Measurements from ENCODE around the gene GNB5. TPM values are rescaled to one million over a fixed set of nuclear protein-coding genes. Genes with fewer than 3 reads are reported as not detected.
"Not testable (repeated sequence)": the region's sequence is repeated elsewhere in the genome, so short reads cannot be mapped to it uniquely, and the experiment has no call there.

GNB5 gene
- total RNA-seq, 2 experiments from 2014 or later: 35.4 to 35.5 TPM

- Mint-ChIP-seq H3K4me3 (peak overlapping the region; percentile 81), H3K27ac (peak overlapping the region; percentile 80), H3K36me3 (ENCODE audit: low read depth) (peaks cover 9% of the 10 kb centered on the region), H3K9me3 (no peaks in the 10 kb centered on the region), H3K27me3 (no peaks in the 10 kb centered on the region), H3K4me1 (peaks cover 37% of the 10 kb centered on the region)
- DNase-seq: no peak
- ChIA-PET CTCF (interaction anchor here (1.5 to 3.2 kb wide), 5 partner anchors 10 to 46 kb away, joined by 7 to 24 read pairs (median 12); no protein-coding TSS in a partner anchor), POLR2A (interaction anchor here (0.7 to 3.7 kb wide), 10 partner anchors 10 to 161 kb away, joined by 3 to 31 read pairs (median 12); no protein-coding TSS in a partner anchor)
Measured at GRCh38 chr15:52180851-52181450, 10.2 kb downstream of the GNB5 start.

- Mint-ChIP-seq H3K4me3 (peak overlapping the region; percentile 81), H3K4me1 (peaks cover 37% of the 10 kb centered on the region), H3K27ac (peak overlapping the region; percentile 80), H3K27me3 (no peaks in the 10 kb centered on the region), H3K36me3 (ENCODE audit: low read depth) (peaks cover 9% of the 10 kb centered on the region), H3K9me3 (no peaks in the 10 kb centered on the region)
- POLR2A ChIA-PET: interaction anchor here (0.7 to 3.7 kb wide), 17 partner anchors 9 to 499 kb away, joined by 3 to 31 read pairs (median 5); partner anchors contain the start of genes ATOSA and LEO1
- peak; percentile 56 for DNase-seq
- CTCF ChIA-PET: interaction anchor here (0.6 to 3.2 kb wide), 10 partner anchors 9 to 318 kb away, joined by 3 to 24 read pairs (median 8); no protein-coding TSS in a partner anchor
Measured at GRCh38 chr15:52180196-52180835, 10.9 kb downstream of the GNB5 start.

GRCh38 chr15:52179278-52180195 is 11.7 kb downstream of the GNB5 start:
- CTCF ChIA-PET: interaction anchor here (0.6 to 3.2 kb wide), 21 partner anchors 8 to 318 kb away, joined by 3 to 24 read pairs (median 4); partner anchors contain the start of gene LEO1
- Mint-ChIP-seq H3K4me1 (peaks cover 37% of the 10 kb centered on the region), H3K27me3 (no peaks in the 10 kb centered on the region), H3K27ac (peak overlapping the region; percentile 91), H3K9me3 (no peaks in the 10 kb centered on the region), H3K36me3 (ENCODE audit: low read depth) (peaks cover 9% of the 10 kb centered on the region), H3K4me3 (peak overlapping the region; percentile 89)
- POLR2A ChIA-PET: interaction anchor here (0.8 to 3.7 kb wide), 31 partner anchors 9 to 500 kb away, joined by 3 to 31 read pairs (median 5); partner anchors contain the start of genes ATOSA, GNB5, LEO1 and MAPK6
- peak; percentile 91 for DNase-seq

- ChIA-PET CTCF (interaction anchor here (0.7 to 3.2 kb wide), 17 partner anchors 8 to 290 kb away, joined by 3 to 24 read pairs (median 5); partner anchors contain the start of gene LEO1), POLR2A (interaction anchor here (0.8 to 3.7 kb wide), 26 partner anchors 8 to 501 kb away, joined by 3 to 31 read pairs (median 5); partner anchors contain the start of genes ATOSA, GNB5, LEO1 and MAPK6)
- peak overlapping the region; percentile 89 for H3K4me3 Mint-ChIP-seq
- peaks cover 37% of the 10 kb centered on the region for H3K4me1 Mint-ChIP-seq
- no peak for DNase-seq
- H3K36me3 Mint-ChIP-seq (ENCODE audit: low read depth): peaks cover 9% of the 10 kb centered on the region
- H3K27me3 Mint-ChIP-seq: no peaks in the 10 kb centered on the region
- peak overlapping the region; percentile 91 for H3K27ac Mint-ChIP-seq
- no peaks in the 10 kb centered on the region for H3K9me3 Mint-ChIP-seq
Measured at GRCh38 chr15:52178765-52179164, 12.4 kb downstream of the GNB5 start.

GRCh38 chr15:52172869-52173268 is 18.3 kb downstream of the GNB5 start:
- H3K4me3 Mint-ChIP-seq: no peak overlapping the region
- ChIA-PET CTCF (interaction anchor here (0.8 to 1.8 kb wide), 2 partner anchors 14 to 36 kb away, joined by 3 to 6 read pairs; no protein-coding TSS in a partner anchor), POLR2A (no interaction called here)
- H3K27me3 Mint-ChIP-seq: no peaks in the 10 kb centered on the region
- H3K4me1 Mint-ChIP-seq: peaks cover 18% of the 10 kb centered on the region
- no peak overlapping the region for H3K27ac Mint-ChIP-seq
- DNase-seq: no peak
- H3K36me3 Mint-ChIP-seq (ENCODE audit: low read depth): peaks cover 20% of the 10 kb centered on the region
- H3K9me3 Mint-ChIP-seq: peaks cover 3% of the 10 kb centered on the region

- no peak for DNase-seq
- ChIA-PET POLR2A (interaction anchor here (2.7 kb wide), 1 partner anchor 8 kb away, joined by 15 read pairs; no protein-coding TSS in a partner anchor), CTCF (interaction anchor here (1.2 to 2.3 kb wide), 2 partner anchors 8 to 13 kb away, joined by 12 read pairs; no protein-coding TSS in a partner anchor)
Measured at GRCh38 chr15:52171807-52172206, 19.4 kb downstream of the GNB5 start.

GRCh38 chr15:52171386-52171785 is 19.8 kb downstream of the GNB5 start:
- no peaks in the 10 kb centered on the region for H3K27me3 Mint-ChIP-seq
- DNase-seq: no peak
- POLR2A ChIA-PET: interaction anchor here (0.6 to 2.7 kb wide), 2 partner anchors 9 to 284 kb away, joined by 3 to 15 read pairs; no protein-coding TSS in a partner anchor

More at GRCh38 chr15:52171807-52172206, 19.4 kb downstream of the GNB5 start:
- Mint-ChIP-seq H3K9me3 (peaks cover 3% of the 10 kb centered on the region), H3K4me3 (no peak overlapping the region), H3K4me1 (peaks cover 14% of the 10 kb centered on the region), H3K27me3 (no peaks in the 10 kb centered on the region), H3K36me3 (ENCODE audit: low read depth) (peaks cover 17% of the 10 kb centered on the region), H3K27ac (no peak overlapping the region)

GRCh38 chr15:52170199-52170598 is 21.0 kb downstream of the GNB5 start:
- not testable (repeated sequence) for H3K27ac Mint-ChIP-seq, H3K4me3 Mint-ChIP-seq, H3K9me3 Mint-ChIP-seq, H3K27me3 Mint-ChIP-seq, DNase-seq
- Mint-ChIP-seq H3K4me1 (peaks cover 15% of the 10 kb centered on the region), H3K36me3 (ENCODE audit: low read depth) (peaks cover 14% of the 10 kb centered on the region)
- ChIA-PET POLR2A (interaction anchor here (1.6 to 2.7 kb wide), 2 partner anchors 10 to 198 kb away, joined by 4 to 15 read pairs; partner anchors contain the start of gene LEO1), CTCF (interaction anchor here (0.6 to 2.3 kb wide), 3 partner anchors 15 to 71 kb away, joined by 3 to 12 read pairs (median 5); no protein-coding TSS in a partner anchor)

More at GRCh38 chr15:52171386-52171785, 19.8 kb downstream of the GNB5 start:
- H3K36me3 Mint-ChIP-seq (ENCODE audit: low read depth): peaks cover 14% of the 10 kb centered on the region
- H3K4me1 Mint-ChIP-seq: peaks cover 10% of the 10 kb centered on the region
- CTCF ChIA-PET: interaction anchor here (0.5 to 2.3 kb wide), 5 partner anchors 8 to 207 kb away, joined by 3 to 12 read pairs (median 5); no protein-coding TSS in a partner anchor
- H3K27ac Mint-ChIP-seq: no peak overlapping the region
- H3K4me3 Mint-ChIP-seq: no peak overlapping the region
- H3K9me3 Mint-ChIP-seq: peaks cover 3% of the 10 kb centered on the region

- POLR2A ChIA-PET: interaction anchor here (6.1 kb wide), 1 partner anchor 14 kb away, joined by 21 read pairs; no protein-coding TSS in a partner anchor
- H3K9me3 Mint-ChIP-seq, DNase-seq, H3K27ac Mint-ChIP-seq, H3K27me3 Mint-ChIP-seq, H3K4me3 Mint-ChIP-seq: not testable (repeated sequence)
- peaks cover 23% of the 10 kb centered on the region for H3K36me3 Mint-ChIP-seq (ENCODE audit: low read depth)
- peaks cover 14% of the 10 kb centered on the region for H3K4me1 Mint-ChIP-seq
- CTCF ChIA-PET: interaction anchor here (1.0 to 2.7 kb wide), 6 partner anchors 13 to 63 kb away, joined by 3 to 9 read pairs (median 4); no protein-coding TSS in a partner anchor
Measured at GRCh38 chr15:52165494-52166131, 25.6 kb downstream of the GNB5 start.

- Mint-ChIP-seq H3K27ac (no peak overlapping the region), H3K4me1 (peaks cover 13% of the 10 kb centered on the region), H3K36me3 (ENCODE audit: low read depth) (peaks cover 19% of the 10 kb centered on the region), H3K9me3 (peaks cover 1% of the 10 kb centered on the region), H3K27me3 (no peaks in the 10 kb centered on the region), H3K4me3 (no peak overlapping the region)
- DNase-seq: no peak
- ChIA-PET POLR2A (interaction anchor here (6.1 kb wide), 1 partner anchor 14 kb away, joined by 21 read pairs; no protein-coding TSS in a partner anchor), CTCF (interaction anchor here (0.6 to 3.8 kb wide), 8 partner anchors 11 to 1969 kb away, joined by 3 to 16 read pairs (median 4); no protein-coding TSS in a partner anchor)
Measured at GRCh38 chr15:52164631-52165265, 26.4 kb downstream of the GNB5 start.

All from activated CD4-positive, alpha-beta memory T cell treated with anti-CD3 and anti-CD28 coated beads, Interleukin-2, amount 10 ng/mL, durations not matched to agents 7 days and 5 days (primary cell).